ENCODE measurements around the gene PNMA8C.

The PNMA8C gene

DNA sequence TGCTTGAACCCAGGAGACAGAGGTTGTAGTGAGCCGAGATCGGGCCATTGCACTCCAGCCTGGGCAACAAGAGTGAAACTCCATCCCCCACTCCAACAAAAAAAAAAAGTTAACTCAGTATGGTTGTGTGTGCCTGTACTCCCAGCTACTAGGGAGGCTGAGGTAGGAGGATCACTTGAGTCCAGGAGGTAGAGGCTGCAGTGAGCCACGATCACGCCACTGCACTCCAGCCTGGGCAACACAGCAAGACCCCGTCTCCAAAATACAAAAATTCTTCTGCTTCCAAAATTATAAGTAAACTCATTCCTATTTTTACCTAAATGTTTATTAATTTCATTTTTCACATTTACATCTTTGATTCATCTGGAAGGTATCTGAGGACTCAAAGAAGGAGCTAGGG lies 28.2 kb upstream of the PNMA8C start:
- CTCF ChIA-PET, result interaction anchor here (1.1 to 1.5 kb wide), 5 partner anchors 8 to 61 kb away, joined by 3 to 5 read pairs (median 4); no protein-coding TSS in a partner anchor
- no peaks in the 10 kb centered on the region for H3K9me3 ChIP-seq (ENCODE audit: control extremely low read depth in 1 of 5, control insufficient read depth in 4 of 5, insufficient read depth in 2 of 5, low read depth in 1 of 5, low read length in 4 of 5)
- POLR2A ChIA-PET, result no interaction called here
- no peaks in the 10 kb centered on the region for H3K4me1 ChIP-seq (ENCODE audit: control extremely low read depth in 1 of 4, control insufficient read depth in 4 of 4, insufficient read depth in 4 of 4, low read length in 3 of 4)
- H3K36me3 ChIP-seq (ENCODE audit: control insufficient read depth in 4 of 4, insufficient read depth in 4 of 4, low read length in 3 of 4), result no peaks in the 10 kb centered on the region
- H3K27ac ChIP-seq (ENCODE audit: insufficient read depth in 1 of 2, low read depth in 1 of 2, low read length in 2 of 2, poor library complexity in 1 of 2, severe bottlenecking in 2 of 2), result no peak overlapping the region
- 100% methylated on average over 3 of the region's 5 CpGs for WGBS (ENCODE audit: insufficient coverage)
- peaks cover 0 to 21% (median 9%) of the 10 kb centered on the region in 5 experiments for H3K27me3 ChIP-seq (replicated peaks in 2 of 5; ENCODE audit: control insufficient read depth in 4 of 5, insufficient read depth in 5 of 5, low read length in 4 of 5)
- no peak for DNase-seq
- H3K4me3 ChIP-seq (ENCODE audit: control insufficient read depth in 1 of 7, extremely low read depth in 1 of 7, insufficient read depth in 4 of 7, low read depth in 2 of 7, low read length in 6 of 7), result no peak overlapping the region

DNA sequence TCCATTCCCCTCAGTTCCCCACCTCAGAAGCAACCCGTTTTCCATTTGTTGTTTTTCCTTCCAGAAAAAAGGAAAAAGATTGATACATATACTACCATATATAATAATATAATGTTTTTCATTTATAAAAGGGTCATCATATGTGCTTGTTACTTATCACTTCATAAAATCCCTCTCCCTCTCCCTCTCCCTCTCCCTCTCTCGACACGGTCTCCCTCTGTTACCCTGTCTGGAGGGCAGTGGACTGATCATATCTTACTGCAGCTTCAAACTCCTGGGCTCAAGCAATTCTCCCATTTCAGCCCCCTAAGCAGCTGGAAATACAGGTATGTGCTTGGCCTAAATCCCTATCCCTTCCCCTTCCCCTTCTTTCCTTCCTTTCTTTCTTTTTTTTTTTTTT lies 25.5 kb upstream of the PNMA8C start:
- ChIA-PET CTCF (no interaction called here), POLR2A (interaction anchor here (0.6 kb wide), 1 partner anchor 10 kb away, joined by 3 read pairs; no protein-coding TSS in a partner anchor)
- Histone ChIP-seq H3K27ac (ENCODE audit: insufficient read depth in 1 of 2, low read depth in 1 of 2, low read length in 2 of 2, poor library complexity in 1 of 2, severe bottlenecking in 2 of 2) (no peak overlapping the region), H3K4me1 (ENCODE audit: control extremely low read depth in 1 of 4, control insufficient read depth in 4 of 4, insufficient read depth in 4 of 4, low read length in 3 of 4) (no peaks in the 10 kb centered on the region), H3K9me3 (ENCODE audit: control extremely low read depth in 1 of 5, control insufficient read depth in 4 of 5, insufficient read depth in 2 of 5, low read depth in 1 of 5, low read length in 4 of 5) (peaks cover 0 to 5% (median 3%) of the 10 kb centered on the region in 5 experiments), H3K36me3 (ENCODE audit: control insufficient read depth in 4 of 4, insufficient read depth in 4 of 4, low read length in 3 of 4) (no peaks in the 10 kb centered on the region), H3K4me3 (ENCODE audit: control insufficient read depth in 1 of 7, extremely low read depth in 1 of 7, insufficient read depth in 4 of 7, low read depth in 2 of 7, low read length in 6 of 7) (no peak overlapping the region), H3K27me3 (replicated peaks in 2 of 5; ENCODE audit: control insufficient read depth in 4 of 5, insufficient read depth in 5 of 5, low read length in 4 of 5) (peaks cover 0 to 20% (median 6%) of the 10 kb centered on the region in 5 experiments)
- WGBS (ENCODE audit: insufficient coverage), result no CpG with 5 or more reads among the region's 3 CpGs
- DNase-seq, result no peak

DNA sequence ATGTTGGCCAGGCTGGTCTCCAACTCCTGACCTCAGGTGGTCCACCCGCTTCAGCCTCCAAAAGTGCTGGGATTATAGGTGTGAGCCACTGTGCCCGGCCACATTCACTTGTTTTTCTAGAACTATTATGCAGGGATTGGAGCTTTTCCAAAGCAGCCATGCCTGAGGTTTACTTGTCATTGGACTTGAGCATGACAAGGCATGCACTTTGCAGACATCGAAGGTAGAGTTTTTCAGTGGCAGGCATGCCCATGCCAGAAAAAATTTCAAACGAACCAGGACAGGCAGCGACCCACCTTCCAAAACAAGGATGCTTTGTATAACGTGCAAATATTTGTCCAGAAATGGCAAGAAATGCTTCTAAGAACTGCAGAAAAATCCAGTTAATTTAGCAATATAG lies 24.9 kb upstream of the PNMA8C start:
- H3K9me3 ChIP-seq (ENCODE audit: control extremely low read depth in 1 of 5, control insufficient read depth in 4 of 5, insufficient read depth in 2 of 5, low read depth in 1 of 5, low read length in 4 of 5), result peaks cover 0 to 5% (median 4%) of the 10 kb centered on the region in 5 experiments
- no peaks in the 10 kb centered on the region for H3K36me3 ChIP-seq (ENCODE audit: control insufficient read depth in 4 of 4, insufficient read depth in 4 of 4, low read length in 3 of 4)
- peaks cover 0 to 21% (median 6%) of the 10 kb centered on the region in 5 experiments for H3K27me3 ChIP-seq (replicated peaks in 2 of 5; ENCODE audit: control insufficient read depth in 4 of 5, insufficient read depth in 5 of 5, low read length in 4 of 5)
- POLR2A ChIA-PET, result interaction anchor here (0.6 kb wide), 1 partner anchor 10 kb away, joined by 3 read pairs; no protein-coding TSS in a partner anchor
- H3K4me1 ChIP-seq (ENCODE audit: control extremely low read depth in 1 of 4, control insufficient read depth in 4 of 4, insufficient read depth in 4 of 4, low read length in 3 of 4), result no peaks in the 10 kb centered on the region
- 92% methylated on average over 6 of the region's 6 CpGs for WGBS (ENCODE audit: insufficient coverage)
- H3K4me3 ChIP-seq (ENCODE audit: control insufficient read depth in 1 of 7, extremely low read depth in 1 of 7, insufficient read depth in 4 of 7, low read depth in 2 of 7, low read length in 6 of 7), result no peak overlapping the region
- no peak for DNase-seq
- H3K27ac ChIP-seq (ENCODE audit: insufficient read depth in 1 of 2, low read depth in 1 of 2, low read length in 2 of 2, poor library complexity in 1 of 2, severe bottlenecking in 2 of 2), result no peak overlapping the region
- CTCF ChIA-PET, result no interaction called here

DNA sequence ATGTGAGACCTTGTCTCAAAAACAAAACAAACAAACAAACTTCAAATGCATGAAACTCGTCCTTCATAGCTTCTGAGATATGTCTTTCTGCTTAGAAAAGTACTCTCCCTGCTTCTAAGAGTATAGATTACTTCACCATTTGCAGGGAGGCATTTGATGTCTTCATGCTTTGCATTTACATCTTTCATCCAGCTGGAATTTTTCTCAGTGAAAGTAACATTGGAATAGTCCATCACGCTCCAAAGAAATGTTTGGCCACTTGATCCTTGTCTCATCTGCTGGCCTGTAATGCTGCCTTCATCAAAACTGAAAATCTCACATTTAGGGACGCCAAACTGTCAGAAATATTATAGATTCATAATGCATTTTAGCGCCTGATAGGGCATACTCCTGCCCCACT lies 23.4 kb upstream of the PNMA8C start:
- 61% methylated on average over 4 of the region's 4 CpGs for WGBS (ENCODE audit: insufficient coverage)
- CTCF ChIA-PET, result interaction anchor here (1.4 to 1.7 kb wide), 2 partner anchors 35 to 55 kb away, joined by 4 to 6 read pairs; no protein-coding TSS in a partner anchor

DNA sequence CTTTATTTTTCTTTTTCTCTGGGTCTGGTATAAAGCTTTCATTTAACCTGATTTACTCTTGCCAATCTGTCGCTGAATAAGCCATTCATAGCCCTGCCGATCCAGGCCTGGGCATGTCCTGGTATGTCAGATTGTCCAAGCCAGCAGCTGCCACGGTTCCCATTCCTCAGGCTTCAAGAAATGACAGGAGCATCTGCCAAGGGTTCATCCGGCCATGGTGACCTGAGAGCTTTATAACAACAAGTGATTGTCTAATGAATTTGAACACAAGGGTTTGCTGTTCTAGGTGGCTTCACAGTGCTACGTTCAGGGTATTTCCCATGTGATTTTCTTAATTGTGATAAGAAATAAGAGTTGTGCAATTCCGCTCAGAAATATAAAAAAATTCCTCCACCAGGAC lies 22.6 kb upstream of the PNMA8C start:
- H3K27ac ChIP-seq (ENCODE audit: insufficient read depth in 1 of 2, low read depth in 1 of 2, low read length in 2 of 2, poor library complexity in 1 of 2, severe bottlenecking in 2 of 2), result no peak overlapping the region
- peaks cover 0 to 5% (median 4%) of the 10 kb centered on the region in 5 experiments for H3K9me3 ChIP-seq (ENCODE audit: control extremely low read depth in 1 of 5, control insufficient read depth in 4 of 5, insufficient read depth in 2 of 5, low read depth in 1 of 5, low read length in 4 of 5)
- no peaks in the 10 kb centered on the region for H3K36me3 ChIP-seq (ENCODE audit: control insufficient read depth in 4 of 4, insufficient read depth in 4 of 4, low read length in 3 of 4)
- POLR2A ChIA-PET, result interaction anchor here (0.7 kb wide), 1 partner anchor 37 kb away, joined by 3 read pairs; no protein-coding TSS in a partner anchor
- 87% methylated on average over 4 of the region's 6 CpGs for WGBS (ENCODE audit: insufficient coverage)
- peaks cover 0 to 26% (median 6%) of the 10 kb centered on the region in 5 experiments for H3K27me3 ChIP-seq (replicated peaks in 2 of 5; ENCODE audit: control insufficient read depth in 4 of 5, insufficient read depth in 5 of 5, low read length in 4 of 5)
- no peak overlapping the region for H3K4me3 ChIP-seq (ENCODE audit: control insufficient read depth in 1 of 7, extremely low read depth in 1 of 7, insufficient read depth in 4 of 7, low read depth in 2 of 7, low read length in 6 of 7)
- DNase-seq, result no peak
- CTCF ChIA-PET, result interaction anchor here (1.4 to 1.7 kb wide), 2 partner anchors 36 to 54 kb away, joined by 4 to 6 read pairs; no protein-coding TSS in a partner anchor
- H3K4me1 ChIP-seq (ENCODE audit: control extremely low read depth in 1 of 4, control insufficient read depth in 4 of 4, insufficient read depth in 4 of 4, low read length in 3 of 4), result no peaks in the 10 kb centered on the region

More for the DNA sequence above, 23.4 kb upstream of the PNMA8C start:
- H3K4me1 ChIP-seq (ENCODE audit: control extremely low read depth in 1 of 4, control insufficient read depth in 4 of 4, insufficient read depth in 4 of 4, low read length in 3 of 4), result no peaks in the 10 kb centered on the region
- H3K27ac ChIP-seq (ENCODE audit: insufficient read depth in 1 of 2, low read depth in 1 of 2, low read length in 2 of 2, poor library complexity in 1 of 2, severe bottlenecking in 2 of 2), result no peak overlapping the region
- POLR2A ChIA-PET, result no interaction called here
- no peak overlapping the region for H3K4me3 ChIP-seq (ENCODE audit: control insufficient read depth in 1 of 7, extremely low read depth in 1 of 7, insufficient read depth in 4 of 7, low read depth in 2 of 7, low read length in 6 of 7)
- no peak for DNase-seq
- H3K27me3 ChIP-seq (replicated peaks in 2 of 5; ENCODE audit: control insufficient read depth in 4 of 5, insufficient read depth in 5 of 5, low read length in 4 of 5), result peaks cover 0 to 26% (median 6%) of the 10 kb centered on the region in 5 experiments
- peaks cover 0 to 5% (median 4%) of the 10 kb centered on the region in 5 experiments for H3K9me3 ChIP-seq (ENCODE audit: control extremely low read depth in 1 of 5, control insufficient read depth in 4 of 5, insufficient read depth in 2 of 5, low read depth in 1 of 5, low read length in 4 of 5)
- H3K36me3 ChIP-seq (ENCODE audit: control insufficient read depth in 4 of 4, insufficient read depth in 4 of 4, low read length in 3 of 4), result no peaks in the 10 kb centered on the region

DNA sequence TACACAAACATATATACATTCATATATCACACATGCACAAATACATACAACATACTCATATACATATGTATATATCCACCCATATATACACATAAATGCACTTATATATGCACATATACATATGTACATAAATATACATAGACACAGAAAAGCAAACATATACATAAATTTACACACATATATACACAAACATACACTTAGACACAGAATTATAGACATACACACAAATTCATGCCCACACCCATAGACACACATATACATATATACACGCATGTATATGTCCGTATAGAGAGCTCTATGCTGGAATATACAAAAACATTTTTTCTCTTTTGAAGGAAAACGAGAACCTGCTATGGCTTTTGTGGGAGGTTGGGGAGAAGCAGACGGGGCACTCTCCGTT lies 22.0 kb upstream of the PNMA8C start:
- CTCF ChIA-PET, result interaction anchor here (1.4 to 1.7 kb wide), 2 partner anchors 37 to 53 kb away, joined by 4 to 6 read pairs; no protein-coding TSS in a partner anchor
- Histone ChIP-seq H3K4me3 (ENCODE audit: control insufficient read depth in 1 of 7, extremely low read depth in 1 of 7, insufficient read depth in 4 of 7, low read depth in 2 of 7, low read length in 6 of 7) (no peak overlapping the region), H3K27me3 (replicated peaks in 2 of 5; ENCODE audit: control insufficient read depth in 4 of 5, insufficient read depth in 5 of 5, low read length in 4 of 5) (peaks cover 0 to 24% (median 6%) of the 10 kb centered on the region in 5 experiments), H3K27ac (ENCODE audit: insufficient read depth in 1 of 2, low read depth in 1 of 2, low read length in 2 of 2, poor library complexity in 1 of 2, severe bottlenecking in 2 of 2) (no peak overlapping the region), H3K36me3 (ENCODE audit: control insufficient read depth in 4 of 4, insufficient read depth in 4 of 4, low read length in 3 of 4) (no peaks in the 10 kb centered on the region), H3K9me3 (ENCODE audit: control extremely low read depth in 1 of 5, control insufficient read depth in 4 of 5, insufficient read depth in 2 of 5, low read depth in 1 of 5, low read length in 4 of 5) (peaks cover 0 to 5% (median 4%) of the 10 kb centered on the region in 5 experiments), H3K4me1 (ENCODE audit: control extremely low read depth in 1 of 4, control insufficient read depth in 4 of 4, insufficient read depth in 4 of 4, low read length in 3 of 4) (no peaks in the 10 kb centered on the region)
- POLR2A ChIA-PET, result no interaction called here
- no peak for DNase-seq
- WGBS (ENCODE audit: insufficient coverage), result 100% methylated on average over 1 of the region's 5 CpGs

DNA sequence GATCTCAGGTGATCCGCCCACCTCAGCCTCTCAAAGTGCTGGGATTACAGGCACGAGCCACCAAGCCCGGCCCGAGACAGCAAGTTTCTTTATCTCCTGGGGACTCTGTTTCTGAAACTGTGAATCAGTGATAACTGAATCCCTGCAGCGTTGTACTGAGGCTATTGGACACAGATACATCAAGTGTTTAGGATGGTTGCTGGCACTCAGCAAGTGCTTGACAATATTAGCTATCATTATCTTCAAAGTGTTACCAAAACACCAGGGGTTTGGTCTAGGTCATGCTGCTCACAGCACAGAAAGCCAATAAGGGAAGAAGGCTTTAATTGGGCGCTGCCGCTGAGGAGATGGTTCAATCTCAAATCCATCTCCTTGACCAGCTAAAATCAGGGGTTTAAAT lies 20.5 kb upstream of the PNMA8C start:
- ChIA-PET CTCF (interaction anchor here (1.4 kb wide), 1 partner anchor 13 kb away, joined by 3 read pairs; no protein-coding TSS in a partner anchor), POLR2A (no interaction called here)
- H3K4me1 ChIP-seq (ENCODE audit: control extremely low read depth in 1 of 4, control insufficient read depth in 4 of 4, insufficient read depth in 4 of 4, low read length in 3 of 4), result no peaks in the 10 kb centered on the region
- DNase-seq, result no peak
- H3K27me3 ChIP-seq (replicated peaks in 2 of 5; ENCODE audit: control insufficient read depth in 4 of 5, insufficient read depth in 5 of 5, low read length in 4 of 5), result peaks cover 0 to 20% (median 4%) of the 10 kb centered on the region in 5 experiments
- 65% methylated on average over 6 of the region's 7 CpGs for WGBS (ENCODE audit: insufficient coverage)
- peaks cover 0 to 5% (median 4%) of the 10 kb centered on the region in 5 experiments for H3K9me3 ChIP-seq (ENCODE audit: control extremely low read depth in 1 of 5, control insufficient read depth in 4 of 5, insufficient read depth in 2 of 5, low read depth in 1 of 5, low read length in 4 of 5)
- no peak overlapping the region for H3K27ac ChIP-seq (ENCODE audit: insufficient read depth in 1 of 2, low read depth in 1 of 2, low read length in 2 of 2, poor library complexity in 1 of 2, severe bottlenecking in 2 of 2)
- no peaks in the 10 kb centered on the region for H3K36me3 ChIP-seq (ENCODE audit: control insufficient read depth in 4 of 4, insufficient read depth in 4 of 4, low read length in 3 of 4)
- H3K4me3 ChIP-seq (ENCODE audit: control insufficient read depth in 1 of 7, extremely low read depth in 1 of 7, insufficient read depth in 4 of 7, low read depth in 2 of 7, low read length in 6 of 7), result no peak overlapping the region

Data from common myeloid progenitor, CD34-positive (primary cell).